HepG2 (cell line): Measurements from ENCODE around the gene CEP250. TPM values are rescaled to one million over a fixed set of nuclear protein-coding genes. Genes with fewer than 3 reads are reported as not detected.
A peak's percentile ranks its signal among the peaks of the same experiment; 100 is the strongest.

Source experiments
- ATAC-seq: fragments of 200-7000 bp; cut with Tn5 transposase; 3 replicates; pipeline ENCODE4 v1.9.1; 2020; ENCODE audit warnings: mild to moderate bottlenecking, moderate library complexity
- BruUV-seq: library from RNA; stranded (reverse); fragments of 400-500 nt; replicated peaks from 2 replicates; lab custom pipeline; 2021; lab: Mats Ljungman, UMichigan
- CTCF ChIA-PET: fragments of 300-600 bp; formaldehyde crosslinking; extraction: SDS; loops from one replicate; lab custom pipeline; 2021; ENCODE audit warnings: low total read pairs, inconsistent platforms, low intra/inter-chr PET ratio; lab: Yijun Ruan, JAX
- POLR2A ChIA-PET: fragments of 350-600 bp; sonication (Branson Sonifier 250); formaldehyde crosslinking; loops from one replicate; lab custom pipeline; 2020; ENCODE audit warnings: antibody characterized with exemption, inconsistent platforms; lab: Yijun Ruan, JAX
- DNase-seq: peaks from one replicate; pipeline ENCODE4 v3.0.0-alpha.2; 2015; ENCODE audit warnings: low spot score
- FAIRE-seq: peaks from 3 replicates; lab custom pipeline; 2011; peaks lifted over from hg19 to GRCh38; lab: Jason Lieb, UNC
- H2AFZ ChIP-seq: one replicate; pipeline ENCODE4 v1.6.1; 2011; ENCODE audit warnings: low read length, inconsistent platforms
- H3K27ac ChIP-seq: fragments of 300-600 bp; 3 replicates; pipeline ENCODE4 v1.8.0; 2011; ENCODE audit warnings: mixed run types, mild to moderate bottlenecking, mixed read lengths, low read length, inconsistent platforms; ENCODE audit not compliant: insufficient read depth; ENCODE audit errors: extremely low read length
- H3K27me3 ChIP-seq, 2 experiments: fragments of 200-600 bp in 1 of 2; 2 replicates in 1 of 2; 3 replicates in 1 of 2; pipeline versions ENCODE4 v1.6.0 to v1.8.0; 2011; ENCODE audit warnings: low read length in 2 of 2, mild to moderate bottlenecking in 2 of 2, moderate library complexity in 2 of 2, inconsistent platforms in 1 of 2; ENCODE audit not compliant: insufficient read depth in 2 of 2, control insufficient read depth in 1 of 2
- H3K36me3 ChIP-seq, 2 experiments: fragments of 200-600 bp in 1 of 2; replicated peaks in 1 of 2; 2 replicates in 1 of 2; 3 replicates in 1 of 2; pipeline versions ENCODE4 v1.5.1 to v1.8.0; 2011; ENCODE audit warnings: low read length in 2 of 2, inconsistent platforms in 1 of 2; ENCODE audit not compliant: insufficient read depth in 2 of 2, control insufficient read depth in 1 of 2
- H3K4me1 ChIP-seq: 2 replicates; pipeline ENCODE4 v1.5.1; 2012; ENCODE audit warnings: low read length, inconsistent platforms; ENCODE audit not compliant: insufficient read depth
- H3K4me2 ChIP-seq: 2 replicates; pipeline ENCODE4 v1.6.0; 2011; ENCODE audit warnings: low read depth, low read length, inconsistent platforms
- H3K4me3 ChIP-seq, 3 experiments: fragments of 200-600 bp in 1 of 3; sonication (generic), shearing (Covaris generic) in 1 of 3; replicated peaks in 1 of 3; 2 replicates each; pipeline ENCODE4 v1.5.1; 2011 to 2016; ENCODE audit warnings: low read length in 3 of 3, inconsistent platforms in 2 of 3, low read depth in 2 of 3, mild to moderate bottlenecking in 2 of 3, control low read depth in 1 of 3, mixed read lengths in 1 of 3; ENCODE audit not compliant: insufficient read depth in 1 of 3
- H3K79me2 ChIP-seq: one replicate; pipeline ENCODE4 v1.6.1; 2011; ENCODE audit warnings: low read length, inconsistent platforms; ENCODE audit not compliant: insufficient read depth
- H3K9ac ChIP-seq: 2 replicates; pipeline ENCODE4 v1.6.0; 2011; ENCODE audit warnings: mild to moderate bottlenecking, low read depth, low read length, inconsistent platforms; ENCODE audit not compliant: insufficient read depth
- H3K9me3 ChIP-seq: 2 replicates; pipeline ENCODE4 v1.5.1; 2012; ENCODE audit warnings: mild to moderate bottlenecking, low read length
- H4K20me1 ChIP-seq: 2 replicates; pipeline ENCODE4 v1.6.0; 2011; ENCODE audit warnings: inconsistent platforms, mild to moderate bottlenecking, low read length, moderate library complexity; ENCODE audit not compliant: insufficient read depth
- BCL6 ChIP-seq: IDR thresholded peaks from 2 replicates; pipeline ENCODE4 v1.6.1; 2016; ENCODE audit warnings: missing genetic modification reagents, missing compliant biosample characterization
- NFRKB ChIP-seq: fragments of 450-650 bp; IDR thresholded peaks from 2 replicates; pipeline ENCODE4 v1.6.1; 2017
- XRCC5 ChIP-seq: fragments of 200-400 bp; formaldehyde crosslinking; optimal IDR thresholded peaks from 2 replicates; pipeline ENCODE3; 2017; ENCODE audit warnings: mild to moderate bottlenecking, low read length
- ZMYM2 ChIP-seq: sonication (generic); formaldehyde crosslinking; IDR thresholded peaks from 2 replicates; pipeline ENCODE4 v1.8.0; 2022; ENCODE audit warnings: mild to moderate bottlenecking, missing genetic modification reagents
- ZNF512 ChIP-seq: sonication (generic); formaldehyde crosslinking; IDR thresholded peaks from 2 replicates; pipeline ENCODE4 v1.4.0; 2020; ENCODE audit warnings: mild to moderate bottlenecking, missing genetic modification reagents
- ZNF605 ChIP-seq: sonication (generic); formaldehyde crosslinking; IDR thresholded peaks from 2 replicates; pipeline ENCODE4 v1.8.0; 2022; ENCODE audit warnings: mild to moderate bottlenecking, missing genetic modification reagents
- ZNF652 ChIP-seq: IDR thresholded peaks from 2 replicates; pipeline ENCODE4 v1.6.1; 2016; ENCODE audit warnings: low read depth, borderline replicate concordance
- whole genome bisulfite sequencing: methylation state at CpG from one replicate; pipeline ENCODE4 v1.1.6; 2017; ENCODE audit warnings: low lambda C conversion rate; 5-methylcytosine and 5-hydroxymethylcytosine counted together
- in situ Hi-C: cut with HindIII; loops from 2 replicates; pipeline ENCODE4 v1.10.0; 2017; ENCODE audit warnings: low pct_unique_long_range_greater_than_20kb; ENCODE audit not compliant: extremely low pct_ligation_motif_present
- intact Hi-C: fragments of 100-400 bp; cut with micrococcal nuclease; formaldehyde crosslinking; loops from one replicate; pipeline ENCODE4 v1.10.0; 2022; ENCODE audit not compliant: unreplicated experiment
- polyA plus RNA-seq, 8 experiments: library from polyadenylated mRNA; depleted of rRNA in 3 of 8; stranded (reverse) in 7 of 8; unstranded in 1 of 8; fragments of >200 nt; fragmentation: Illumina TruSeq in 4 of 8; extraction: Trizol in 4 of 8; gene quantifications; 2 replicates each; pipeline versions ENCODE4 v1.2.1 to v1.2.3, GENCODE V29; 2011 to 2016; ENCODE audit warnings: low read depth in 4 of 8, missing spikeins in 1 of 8, mixed read lengths in 1 of 8; ENCODE audit not compliant: insufficient read depth in 1 of 8
- total RNA-seq, 5 experiments: library from RNA; depleted of rRNA; stranded (reverse); fragments of >200 nt; fragmentation: Illumina TruSeq; extraction: Trizol; gene quantifications; 2 replicates each; pipeline ENCODE4 v1.2.3, GENCODE V29; 2016; ENCODE audit warnings: low read depth in 1 of 5

Gene CEP250
- total and polyA plus RNA-seq, 2 of the 13 experiments (the other 11 are each of a cell fraction or from before 2014, with no cell fraction given) = 28.8 to 55.3 TPM

- peak; percentile 58 for TF ChIP-seq BCL6 (CRISPR knock-in tag)
- no peak for TF ChIP-seq NFRKB
Measured at GRCh38 chr20:35431621-35432429, 23.6 kb upstream of the CEP250 start (continued).

GRCh38 chr20:35432430-35432735, 23.0 kb upstream of the CEP250 start:
- CTCF ChIA-PET = no interaction called here
- intact Hi-C loops (loop anchor here (2.0 kb wide), 1 partner anchor 16 kb away; no protein-coding TSS in a partner anchor), in situ Hi-C loops (loop anchor here (25.0 kb wide), 1 partner anchor 295 kb away; the partner anchor contains the start of gene EDEM2)
- H3K9me3 ChIP-seq = no peaks in the 10 kb centered on the region
- peaks cover 0 to 29% of the 10 kb centered on the region in 2 experiments; a peak in 3 of 5 replicates for H3K27me3 ChIP-seq
- H3K4me1 ChIP-seq = peaks cover 43% of the 10 kb centered on the region
- H3K36me3 ChIP-seq = no peaks in the 10 kb centered on the region
- peak overlapping the region; percentile 24 to 67 (median 29); a peak in 4 of 6 replicates for H3K4me3 ChIP-seq
- peak overlapping the region; percentile 92 for H2AFZ ChIP-seq
- TF ChIP-seq XRCC5 = peak; percentile 7
- TF ChIP-seq ZMYM2 (CRISPR knock-in tag) = 0 out of 2 replicates have a peak, but pooled peaks have one; percentile 36
- TF ChIP-seq ZNF652 = no peak
- no peak for TF ChIP-seq ZNF512 (CRISPR knock-in tag)
- 0 out of 2 replicates have a peak, but pooled peaks have one; percentile 15 for TF ChIP-seq ZNF605 (CRISPR knock-in tag)
- no peak overlapping the region for H3K27ac ChIP-seq
- no TSS peak for BruUV-seq
- ATAC-seq (peak; percentile 21), FAIRE-seq (no peak), DNase-seq (no peak)
- POLR2A ChIA-PET = interaction anchor here (0.6 to 2.6 kb wide), 11 partner anchors 15 to 148 kb away, joined by 3 to 18 read pairs (median 4); partner anchors contain the start of genes CEP250, EIF6 and UQCC1
- peak overlapping the region; percentile 57; the same call in 1 of the 2 replicates for H3K9ac ChIP-seq
- no peaks in the 10 kb centered on the region for H4K20me1 ChIP-seq
- H3K79me2 ChIP-seq = no peaks in the 10 kb centered on the region
- WGBS = 58% methylated on average over 1 of the region's 1 CpG
- H3K4me2 ChIP-seq = peak overlapping the region; percentile 98
